Measurements from ENCODE around the gene ZMIZ1.

The ZMIZ1 gene

DNA sequence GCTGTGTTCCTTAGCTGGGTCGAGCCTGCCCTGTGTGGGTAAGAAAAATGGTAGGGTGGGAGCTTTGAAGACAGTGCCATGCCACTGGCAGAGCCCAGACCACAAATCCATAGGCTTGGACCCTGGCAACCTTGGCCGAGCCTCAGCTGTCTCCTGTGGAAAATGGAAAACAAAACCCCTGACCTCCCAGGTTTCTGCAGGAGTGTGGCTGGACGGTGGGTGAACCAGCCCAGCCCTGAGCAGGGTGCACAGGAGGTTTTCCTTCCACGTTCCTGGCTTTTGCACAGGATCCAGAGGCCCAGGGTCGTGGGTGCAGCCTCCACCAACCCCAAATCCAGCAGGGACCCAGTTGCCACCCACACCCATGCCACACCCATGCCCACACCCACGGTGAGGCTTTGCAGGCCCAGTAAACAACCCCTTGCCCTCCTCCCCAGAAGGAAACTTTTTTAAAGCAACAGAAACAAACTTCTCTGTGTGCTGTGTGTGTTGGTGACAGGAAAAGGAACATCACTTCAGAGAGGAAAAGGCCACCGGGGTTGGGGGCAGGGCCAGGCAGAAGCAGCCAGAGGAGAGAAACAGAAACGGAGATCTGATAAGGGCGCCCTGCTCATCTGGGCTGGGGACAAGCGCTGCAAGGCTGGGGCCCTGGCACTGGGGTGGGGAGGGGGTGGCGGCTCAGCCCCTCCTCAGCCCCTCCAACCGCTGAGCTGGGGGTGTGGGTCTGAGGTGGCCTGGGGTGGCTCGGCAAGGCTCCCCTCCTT is 20.7 kb upstream of the ZMIZ1 start:
- H3K4me3 ChIP-seq (replicated peaks; ENCODE audit: low read depth, low read length), result no peak overlapping the region
- no peaks in the 10 kb centered on the region for H3K36me3 ChIP-seq (ENCODE audit: control insufficient read depth, insufficient read depth, low read length)
- TF ChIP-seq CTCF (IDR thresholded peaks at IDR 0.05; ENCODE audit: insufficient read depth, low read length, poor library complexity, severe bottlenecking), result no peak
- peaks cover 1% of the 10 kb centered on the region; the same call in 1 of the 2 replicates for H3K27me3 ChIP-seq (replicated peaks; ENCODE audit: control insufficient read depth, insufficient read depth, low read length)
- no peak for DNase-seq (ENCODE audit: extremely low read depth, insufficient read length)

DNA sequence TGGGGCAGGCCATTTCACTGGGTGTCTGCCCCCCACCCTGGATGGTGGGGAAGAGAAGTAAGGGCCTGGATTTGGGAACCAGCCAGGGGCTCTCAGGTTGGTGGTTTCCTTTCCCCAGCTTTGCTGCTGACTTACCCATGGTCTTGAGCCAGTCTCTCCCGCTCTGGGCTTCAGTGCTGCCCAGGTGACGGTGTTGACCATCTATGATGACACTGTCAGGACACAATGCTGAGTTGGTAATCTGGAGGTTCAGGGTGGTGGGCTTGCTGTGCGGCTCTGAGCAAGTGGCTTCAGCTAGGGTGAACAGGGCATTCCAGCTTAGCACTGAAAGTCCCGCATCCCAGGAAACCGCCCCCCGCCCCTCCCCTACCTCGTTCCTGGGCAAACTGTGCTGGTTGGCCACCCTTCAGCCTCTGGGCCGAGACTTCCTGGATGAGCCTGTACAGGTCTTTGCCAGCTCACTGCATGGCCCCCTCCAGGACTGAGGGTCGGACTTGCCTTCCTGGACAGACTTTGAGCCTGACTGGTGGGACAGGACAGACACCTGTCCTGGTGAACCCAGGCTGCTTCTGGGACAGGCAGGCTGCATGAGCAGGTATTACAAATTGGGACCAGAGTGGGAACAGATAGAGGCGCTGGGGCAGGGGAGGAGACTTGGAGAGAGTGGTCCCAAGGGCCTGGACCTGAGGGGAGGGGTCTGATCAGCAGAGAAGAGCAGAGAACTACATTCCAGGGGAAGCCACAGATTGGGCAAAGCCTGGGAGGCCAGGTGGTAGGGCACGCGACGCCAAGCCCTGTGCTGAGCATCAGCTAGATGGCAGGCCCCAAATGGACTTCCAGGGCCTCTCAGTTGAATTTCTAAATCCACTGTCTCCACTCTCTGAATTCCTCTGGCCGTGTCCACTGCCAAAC is 19.9 kb upstream of the ZMIZ1 start:
- Histone ChIP-seq H3K36me3 (ENCODE audit: control insufficient read depth, insufficient read depth, low read length) (no peaks in the 10 kb centered on the region), H3K4me3 (replicated peaks; ENCODE audit: low read depth, low read length) (no peak overlapping the region), H3K27me3 (replicated peaks; ENCODE audit: control insufficient read depth, insufficient read depth, low read length) (peaks cover 1% of the 10 kb centered on the region; the same call in 1 of the 2 replicates)
- DNase-seq (ENCODE audit: extremely low read depth, insufficient read length), result no peak
- TF ChIP-seq CTCF (IDR thresholded peaks at IDR 0.05; ENCODE audit: insufficient read depth, low read length, poor library complexity, severe bottlenecking), result no peak

GRCh38 chr10:79049931-79050895 is 18.6 kb upstream of the ZMIZ1 start:
- DNase-seq (ENCODE audit: extremely low read depth, insufficient read length), result no peak
- Histone ChIP-seq H3K4me3 (replicated peaks; ENCODE audit: low read depth, low read length) (no peak overlapping the region), H3K36me3 (ENCODE audit: control insufficient read depth, insufficient read depth, low read length) (no peaks in the 10 kb centered on the region), H3K27me3 (replicated peaks; ENCODE audit: control insufficient read depth, insufficient read depth, low read length) (no peaks in the 10 kb centered on the region; the same call in 1 of the 2 replicates)
- no peak for TF ChIP-seq CTCF (IDR thresholded peaks at IDR 0.05; ENCODE audit: insufficient read depth, low read length, poor library complexity, severe bottlenecking)

GRCh38 chr10:79050896-79051555 is 17.7 kb upstream of the ZMIZ1 start:
- Histone ChIP-seq H3K27me3 (replicated peaks; ENCODE audit: control insufficient read depth, insufficient read depth, low read length) (no peaks in the 10 kb centered on the region; the same call in 1 of the 2 replicates), H3K36me3 (ENCODE audit: control insufficient read depth, insufficient read depth, low read length) (no peaks in the 10 kb centered on the region), H3K4me3 (replicated peaks; ENCODE audit: low read depth, low read length) (no peak overlapping the region)
- DNase-seq (ENCODE audit: extremely low read depth, insufficient read length), result no peak
- no peak for TF ChIP-seq CTCF (IDR thresholded peaks at IDR 0.05; ENCODE audit: insufficient read depth, low read length, poor library complexity, severe bottlenecking)

- no peak overlapping the region for H3K4me3 ChIP-seq (replicated peaks; ENCODE audit: low read depth, low read length)
- no peaks in the 10 kb centered on the region for H3K36me3 ChIP-seq (ENCODE audit: control insufficient read depth, insufficient read depth, low read length)
- TF ChIP-seq CTCF (IDR thresholded peaks at IDR 0.05; ENCODE audit: insufficient read depth, low read length, poor library complexity, severe bottlenecking), result no peak
- H3K27me3 ChIP-seq (replicated peaks; ENCODE audit: control insufficient read depth, insufficient read depth, low read length), result no peaks in the 10 kb centered on the region; the same call in 1 of the 2 replicates
- no peak for DNase-seq (ENCODE audit: extremely low read depth, insufficient read length)
These were observed 17.0 kb upstream of the ZMIZ1 start for GRCh38 chr10:79051766-79052165.
